Lower lobe of right lung (tissue), 2 donors: ENCODE measurements around the gene CEP295NL. TPM values are rescaled to one million over a fixed set of nuclear protein-coding genes. Genes with fewer than 3 reads are reported as not detected.
"Not testable (repeated sequence)": the region's sequence is repeated elsewhere in the genome, so short reads cannot be mapped to it uniquely, and the experiment has no call there.

Experiments used
- ATAC-seq, 2 donors: fragments of 200-7000 bp; cut with Tn5 transposase; one replicate each; pipeline ENCODE4 v1.9.1; 2020 to 2022; ENCODE audit warnings: mild to moderate bottlenecking in 2 of 2, moderate library complexity in 2 of 2
- DNase-seq: peaks from one replicate; pipeline ENCODE4 v3.0.0-alpha.2; 2020
- H3K27ac ChIP-seq: fragments of 200-600 bp; one replicate; pipeline ENCODE4 v1.8.0; 2022
- H3K27me3 ChIP-seq: fragments of 200-600 bp; one replicate; pipeline ENCODE4 v1.8.0; 2022; ENCODE audit warnings: low read depth
- H3K36me3 ChIP-seq: fragments of 200-600 bp; one replicate; pipeline ENCODE4 v1.8.0; 2022; ENCODE audit warnings: mild to moderate bottlenecking
- H3K4me1 ChIP-seq: fragments of 200-600 bp; one replicate; pipeline ENCODE4 v1.8.0; 2022
- H3K4me3 ChIP-seq: fragments of 200-600 bp; one replicate; pipeline ENCODE4 v1.8.0; 2022; ENCODE audit warnings: mild to moderate bottlenecking
- H3K9me3 ChIP-seq: fragments of 200-600 bp; one replicate; pipeline ENCODE4 v1.8.0; 2022
- CTCF ChIP-seq: fragments of 200-600 bp; IDR thresholded peaks from one replicate; pipeline ENCODE4 v1.8.0; 2022; ENCODE audit warnings: antibody characterized with exemption, mild to moderate bottlenecking
- intact Hi-C: fragments of 100-400 bp; cut with DNase I; formaldehyde crosslinking; loops from one replicate; pipeline ENCODE4 v1.11.0; 2022
- total RNA-seq: library from RNA; stranded (reverse); fragmentation: NEBNext Ultra II Directional; extraction: Animal tissue kit (Norgen Biotek cat#: 25700); gene quantifications from one replicate; pipeline ENCODE4 v1.2.1, GENCODE V29; 2021
- donor health status: DM: no; HTN: yes; CAD: no; lungs with severe emphysema.

The CEP295NL gene
- total RNA-seq, 1 donor from 2014 or later, result 5.5 TPM

- H3K27ac ChIP-seq, result no peak overlapping the region
- H3K36me3 ChIP-seq, result no peaks in the 10 kb centered on the region
- no peak for TF ChIP-seq CTCF
- intact Hi-C loops, result no loop called here
- H3K4me1 ChIP-seq, result peaks cover 5% of the 10 kb centered on the region
- peaks cover 15% of the 10 kb centered on the region for H3K9me3 ChIP-seq
- H3K27me3 ChIP-seq, result no peaks in the 10 kb centered on the region
- no peak overlapping the region for H3K4me3 ChIP-seq
- DNase-seq (no peak), ATAC-seq (peak in 1 of 2 donors; percentile 21)
These were observed 43.6 kb upstream of the CEP295NL start for GRCh38 chr17:78946631-78947030.

- ATAC-seq (no peak), DNase-seq (no peak)
- Histone ChIP-seq H3K9me3 (peaks cover 13% of the 10 kb centered on the region), H3K27ac (no peak overlapping the region), H3K4me1 (peaks cover 5% of the 10 kb centered on the region), H3K27me3 (no peaks in the 10 kb centered on the region), H3K4me3 (no peak overlapping the region), H3K36me3 (no peaks in the 10 kb centered on the region)
- TF ChIP-seq CTCF, result no peak
- intact Hi-C loops, result no loop called here
These were observed 43.1 kb upstream of the CEP295NL start for GRCh38 chr17:78946131-78946530.

DNA sequence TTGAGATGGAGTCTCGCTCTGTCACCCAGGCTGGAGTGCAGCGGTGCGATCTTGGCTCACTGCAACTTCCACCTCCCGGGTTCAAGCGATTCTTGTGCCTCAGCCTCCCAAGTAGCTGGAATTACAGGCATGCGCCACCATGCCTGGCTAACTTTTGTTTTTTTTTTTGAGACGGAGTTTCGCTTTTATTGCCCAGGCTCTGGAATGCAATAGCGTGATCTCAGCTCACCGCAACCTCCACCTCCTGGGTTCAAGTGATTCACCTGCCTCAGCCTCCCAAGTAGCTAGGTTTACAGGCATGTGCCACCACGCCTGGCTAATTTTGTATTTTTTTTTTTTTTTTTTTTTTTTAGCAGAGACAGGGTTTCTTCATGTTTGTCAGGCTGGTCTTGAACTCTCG lies 42.5 kb upstream of the CEP295NL start:
- H3K36me3 ChIP-seq, ATAC-seq, H3K4me1 ChIP-seq, H3K4me3 ChIP-seq, H3K27me3 ChIP-seq, DNase-seq, intact Hi-C loops, H3K9me3 ChIP-seq, H3K27ac ChIP-seq: not testable (repeated sequence)

- DNase-seq, result no peak
- H3K9me3 ChIP-seq, result peaks cover 3% of the 10 kb centered on the region
- no peaks in the 10 kb centered on the region for H3K36me3 ChIP-seq
- H3K4me1 ChIP-seq, result peaks cover 5% of the 10 kb centered on the region
- no peak overlapping the region for H3K4me3 ChIP-seq
- intact Hi-C loops, result no loop called here
- ATAC-seq, result no peak
- H3K27me3 ChIP-seq, result no peaks in the 10 kb centered on the region
- H3K27ac ChIP-seq, result no peak overlapping the region
- TF ChIP-seq CTCF, result no peak
These were observed 42.0 kb upstream of the CEP295NL start for GRCh38 chr17:78944956-78945355.

- ATAC-seq (no peak), DNase-seq (no peak)
- no peaks in the 10 kb centered on the region for H3K9me3 ChIP-seq
These were observed 41.0 kb upstream of the CEP295NL start for GRCh38 chr17:78944026-78944425.

GRCh38 chr17:78940708-78941107 lies 37.7 kb upstream of the CEP295NL start:
- peak; percentile 16 to 52 for ATAC-seq

More at GRCh38 chr17:78944026-78944425, 41.0 kb upstream of the CEP295NL start:
- no peaks in the 10 kb centered on the region for H3K36me3 ChIP-seq
- peaks cover 5% of the 10 kb centered on the region for H3K4me1 ChIP-seq
- intact Hi-C loops, result no loop called here
- H3K27me3 ChIP-seq, result no peaks in the 10 kb centered on the region
- no peak overlapping the region for H3K27ac ChIP-seq
- no peak for TF ChIP-seq CTCF
- no peak overlapping the region for H3K4me3 ChIP-seq

More at GRCh38 chr17:78940708-78941107, 37.7 kb upstream of the CEP295NL start:
- intact Hi-C loops, result no loop called here
- H3K4me3 ChIP-seq, result no peak overlapping the region
- no peaks in the 10 kb centered on the region for H3K9me3 ChIP-seq
- no peaks in the 10 kb centered on the region for H3K27me3 ChIP-seq
- H3K27ac ChIP-seq, result no peak overlapping the region
- TF ChIP-seq CTCF, result no peak
- H3K36me3 ChIP-seq, result no peaks in the 10 kb centered on the region
- H3K4me1 ChIP-seq, result no peaks in the 10 kb centered on the region
- no peak for DNase-seq
